ENCODE results near the gene GATD1.

GRCh38 chr11:766936-767210 is 10.4 kb downstream of the GATD1 start:
- no peak for TF ChIP-seq CTCF (conservative IDR thresholded peaks at IDR 0.05; ENCODE audit: low read depth, low read length)
- TF ChIP-seq EZH2 (IDR thresholded peaks at IDR 0.05; ENCODE audit: borderline replicate concordance, low read depth, low read length, poor library complexity, severe bottlenecking), result no peak
